Dendritic cell treated with granulocyte-macrophage colony-stimulating factor and Interleukin-4, amounts not matched to agents 40 ng/mL and 50 ng/mL, for 4 days (primary cell): Measurements from ENCODE around the gene ADAMTS17.

Source experiments
- H3K27ac Mint-ChIP-seq: one replicate; pipeline ENCODE4 v1.8.0; 2022; ENCODE audit warnings: mild to moderate bottlenecking, mixed read lengths
- H3K27me3 Mint-ChIP-seq: one replicate; pipeline ENCODE4 v1.8.0; 2022; ENCODE audit warnings: mild to moderate bottlenecking, mixed read lengths
- H3K36me3 Mint-ChIP-seq: one replicate; pipeline ENCODE4 v1.8.0; 2022; ENCODE audit warnings: low read depth, mixed read lengths
- H3K4me1 Mint-ChIP-seq: one replicate; pipeline ENCODE4 v1.8.0; 2022; ENCODE audit warnings: low read depth, mixed read lengths
- H3K4me3 Mint-ChIP-seq: one replicate; pipeline ENCODE4 v1.8.0; 2022; ENCODE audit warnings: mild to moderate bottlenecking, moderate library complexity, mixed read lengths
- H3K9me3 Mint-ChIP-seq: one replicate; pipeline ENCODE4 v1.8.0; 2022; ENCODE audit warnings: mixed read lengths
- intact Hi-C: fragments of 100-400 bp; cut with micrococcal nuclease; formaldehyde crosslinking; loops from one replicate; pipeline ENCODE4 v1.15.0; 2022

ADAMTS17 gene

DNA sequence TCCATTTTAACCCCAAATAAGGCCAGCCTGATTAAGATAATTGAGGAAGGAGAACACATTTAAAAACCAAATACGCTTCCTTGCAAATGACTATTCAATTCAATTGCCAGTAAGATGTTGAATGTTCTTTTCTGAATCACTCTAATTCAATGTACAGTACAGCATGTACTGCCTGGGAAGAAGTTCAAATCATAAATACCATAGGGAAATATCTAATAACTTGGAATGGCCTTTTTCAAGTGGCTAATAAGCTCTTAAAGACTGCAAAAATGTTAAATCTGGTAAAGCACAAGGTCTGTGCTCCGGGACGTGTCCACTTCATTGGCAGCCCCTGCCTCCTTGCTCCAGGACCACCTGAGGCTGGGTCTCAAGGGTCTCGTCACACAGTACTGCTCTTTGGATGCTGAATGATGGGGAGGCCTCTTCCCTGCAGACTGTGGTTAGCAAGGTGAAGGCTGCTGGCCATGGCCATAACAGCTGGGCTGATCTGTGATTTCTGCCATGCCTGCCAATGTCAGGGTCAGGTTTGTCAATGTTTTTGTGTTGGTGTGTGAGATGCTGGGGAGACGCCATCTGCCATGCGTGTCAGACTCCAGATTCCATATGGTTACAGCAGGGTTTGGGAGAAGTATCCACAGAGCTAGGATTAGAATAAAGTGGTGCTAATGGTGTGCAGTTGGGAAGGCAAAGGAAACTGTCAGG, 300.5 kb downstream of the ADAMTS17 start:
- Mint-ChIP-seq H3K4me1 (no peaks in the 10 kb centered on the region), H3K4me3 (no peak overlapping the region), H3K9me3 (no peaks in the 10 kb centered on the region), H3K27ac (no peak overlapping the region), H3K36me3 (no peaks in the 10 kb centered on the region), H3K27me3 (no peaks in the 10 kb centered on the region)
- intact Hi-C loops, result no loop called here

DNA sequence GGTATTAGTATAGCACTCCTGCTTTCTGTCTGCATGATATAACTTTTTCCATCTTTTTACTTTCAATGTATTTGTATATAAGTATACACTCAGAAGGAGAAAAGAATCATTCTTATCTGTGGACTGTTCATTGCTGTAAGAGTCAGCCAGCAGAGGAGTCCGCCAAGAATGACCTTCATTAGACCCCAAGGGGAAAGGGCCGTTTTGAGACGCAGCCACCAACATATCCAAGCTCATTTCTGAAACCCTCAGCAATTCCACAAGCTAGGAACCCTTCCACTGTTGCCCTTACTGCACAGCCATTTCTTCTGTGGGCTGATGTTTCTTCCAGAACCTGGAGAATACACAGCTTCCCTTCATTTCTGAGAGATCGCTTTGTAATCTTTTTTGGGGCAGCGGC, 301.8 kb downstream of the ADAMTS17 start:
- H3K27ac Mint-ChIP-seq, result no peak overlapping the region
- H3K9me3 Mint-ChIP-seq, result no peaks in the 10 kb centered on the region
- H3K27me3 Mint-ChIP-seq, result no peaks in the 10 kb centered on the region
- no peaks in the 10 kb centered on the region for H3K4me1 Mint-ChIP-seq
- intact Hi-C loops, result no loop called here
- H3K4me3 Mint-ChIP-seq, result no peak overlapping the region
- H3K36me3 Mint-ChIP-seq, result no peaks in the 10 kb centered on the region

DNA sequence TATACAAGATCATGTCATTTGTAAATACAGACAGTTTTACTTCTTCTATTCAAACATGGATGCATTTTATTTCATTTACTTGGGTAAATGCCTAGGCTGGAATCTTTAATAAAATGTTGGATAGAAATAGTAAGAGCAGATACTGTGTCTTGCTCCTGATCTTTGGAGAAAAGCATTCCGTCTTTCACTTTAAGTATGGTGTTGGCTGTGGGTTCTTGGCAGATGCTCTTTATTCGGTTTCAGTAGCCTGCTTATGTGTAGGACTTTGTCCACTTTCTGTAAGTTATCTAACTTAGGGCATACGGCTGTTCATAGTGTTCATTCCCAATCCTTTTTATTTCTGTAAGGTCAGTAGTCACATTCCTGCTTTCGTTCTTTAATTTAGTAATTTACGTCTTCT, 303.0 kb downstream of the ADAMTS17 start:
- Mint-ChIP-seq H3K27me3 (no peaks in the 10 kb centered on the region), H3K36me3 (no peaks in the 10 kb centered on the region), H3K27ac (no peak overlapping the region), H3K4me3 (no peak overlapping the region), H3K9me3 (no peaks in the 10 kb centered on the region), H3K4me1 (no peaks in the 10 kb centered on the region)
- intact Hi-C loops, result no loop called here

DNA sequence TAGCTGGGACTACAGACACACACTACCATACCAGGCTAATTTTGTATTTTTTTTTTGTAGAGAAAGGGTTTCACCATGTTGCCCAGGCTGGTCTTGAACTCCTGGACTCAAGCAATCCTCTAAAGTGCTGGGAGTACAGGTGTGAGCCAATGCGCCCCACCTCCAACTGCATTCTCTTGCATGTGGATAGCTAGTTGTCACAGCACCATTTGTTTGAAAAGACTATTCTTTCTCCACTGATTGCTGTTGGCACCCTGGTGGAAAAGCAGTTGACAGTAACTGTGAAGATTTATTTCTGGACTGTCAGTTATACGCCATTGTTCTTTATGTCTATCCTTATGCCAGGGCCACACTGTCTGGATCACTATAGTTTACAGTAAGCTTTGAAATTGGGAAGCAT, 303.9 kb downstream of the ADAMTS17 start:
- intact Hi-C loops, result no loop called here
- no peaks in the 10 kb centered on the region for H3K9me3 Mint-ChIP-seq
- no peak overlapping the region for H3K4me3 Mint-ChIP-seq
- H3K4me1 Mint-ChIP-seq, result no peaks in the 10 kb centered on the region
- H3K27ac Mint-ChIP-seq, result no peak overlapping the region
- H3K36me3 Mint-ChIP-seq, result no peaks in the 10 kb centered on the region
- no peaks in the 10 kb centered on the region for H3K27me3 Mint-ChIP-seq

DNA sequence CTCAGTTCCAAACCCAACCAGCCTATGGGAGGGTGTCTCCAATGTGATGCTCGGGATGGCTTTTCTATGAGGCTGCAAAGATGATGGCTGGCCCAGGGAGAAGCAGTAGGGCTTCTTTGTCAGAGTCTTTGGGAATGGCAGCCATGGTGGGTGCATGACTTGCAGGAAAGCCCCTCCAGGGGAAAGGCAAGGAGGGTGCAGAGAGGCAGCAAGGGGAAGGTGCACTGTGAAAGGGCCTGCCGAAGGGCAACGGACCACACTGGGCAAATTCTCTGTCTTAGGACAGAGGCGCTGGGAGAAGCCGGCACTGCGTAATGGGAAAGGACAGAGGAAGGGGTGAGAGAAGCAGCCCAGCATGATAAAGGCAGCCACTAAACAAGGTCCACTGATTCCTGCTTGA, 305.8 kb downstream of the ADAMTS17 start:
- intact Hi-C loops, result no loop called here
- Mint-ChIP-seq H3K9me3 (no peaks in the 10 kb centered on the region), H3K27ac (no peak overlapping the region)

DNA sequence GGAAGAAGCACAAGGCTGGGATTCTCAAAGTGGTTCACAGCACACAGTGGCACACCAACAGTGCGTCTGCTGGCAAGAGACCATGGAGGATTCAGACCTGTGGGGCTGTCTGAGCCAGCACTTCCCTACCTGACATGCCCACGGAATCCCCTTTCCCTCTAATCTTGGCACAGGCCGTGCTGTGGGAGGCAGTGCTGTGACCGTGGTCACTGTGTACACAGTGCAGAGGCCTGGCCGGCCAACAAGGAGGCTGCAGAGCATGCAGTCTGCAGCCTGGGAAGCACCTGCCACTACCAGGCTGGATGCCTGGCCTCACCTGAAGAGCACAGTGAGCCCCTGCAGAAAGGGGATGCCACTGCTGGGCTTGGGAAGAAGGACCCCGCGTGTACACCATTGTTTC, 307.6 kb downstream of the ADAMTS17 start:
- intact Hi-C loops, result no loop called here
- Mint-ChIP-seq H3K36me3 (no peaks in the 10 kb centered on the region), H3K4me1 (no peaks in the 10 kb centered on the region), H3K27ac (no peak overlapping the region), H3K27me3 (no peaks in the 10 kb centered on the region), H3K9me3 (peaks cover 2% of the 10 kb centered on the region), H3K4me3 (no peak overlapping the region)

More for the DNA sequence above, 305.8 kb downstream of the ADAMTS17 start:
- H3K4me3 Mint-ChIP-seq, result no peak overlapping the region
- no peaks in the 10 kb centered on the region for H3K36me3 Mint-ChIP-seq
- no peaks in the 10 kb centered on the region for H3K27me3 Mint-ChIP-seq
- no peaks in the 10 kb centered on the region for H3K4me1 Mint-ChIP-seq

DNA sequence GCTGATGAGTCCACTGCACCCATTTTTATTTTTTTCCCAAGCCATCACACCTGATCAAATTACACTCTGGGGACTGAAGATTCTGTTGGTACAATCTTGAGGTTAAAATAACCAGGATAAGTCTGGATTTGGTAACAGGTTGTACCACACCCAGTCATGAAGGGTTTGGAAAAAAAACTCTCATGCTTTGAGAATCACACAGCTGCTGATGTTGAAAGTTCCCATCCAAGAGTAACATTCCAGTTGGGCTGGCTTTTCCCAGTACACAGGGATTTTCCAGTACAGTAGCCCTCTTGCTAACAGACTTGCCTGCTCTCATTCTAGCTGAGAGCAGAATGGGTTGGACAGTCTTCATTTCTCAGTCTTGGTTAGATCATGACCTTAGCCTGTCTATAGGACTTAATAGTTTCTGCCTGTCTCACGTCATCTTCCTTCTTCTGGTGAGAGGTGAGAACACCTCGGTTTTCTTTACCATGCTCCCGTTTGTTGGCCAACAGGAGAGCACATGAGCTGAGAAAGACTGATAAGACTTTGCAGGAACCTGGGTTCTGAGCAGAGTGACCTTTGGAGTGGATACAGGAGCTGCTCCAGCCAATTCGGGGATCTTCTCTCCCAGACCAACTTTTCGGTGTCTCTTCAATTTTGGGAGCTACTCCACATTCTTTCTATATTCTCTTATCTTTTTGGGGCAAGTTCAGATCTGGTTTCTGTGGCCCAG, 308.5 kb downstream of the ADAMTS17 start:
- H3K27ac Mint-ChIP-seq, result no peak overlapping the region
- no peak overlapping the region for H3K4me3 Mint-ChIP-seq
- no peaks in the 10 kb centered on the region for H3K4me1 Mint-ChIP-seq
- intact Hi-C loops, result no loop called here
- no peaks in the 10 kb centered on the region for H3K27me3 Mint-ChIP-seq
- peaks cover 11% of the 10 kb centered on the region for H3K9me3 Mint-ChIP-seq
- no peaks in the 10 kb centered on the region for H3K36me3 Mint-ChIP-seq

DNA sequence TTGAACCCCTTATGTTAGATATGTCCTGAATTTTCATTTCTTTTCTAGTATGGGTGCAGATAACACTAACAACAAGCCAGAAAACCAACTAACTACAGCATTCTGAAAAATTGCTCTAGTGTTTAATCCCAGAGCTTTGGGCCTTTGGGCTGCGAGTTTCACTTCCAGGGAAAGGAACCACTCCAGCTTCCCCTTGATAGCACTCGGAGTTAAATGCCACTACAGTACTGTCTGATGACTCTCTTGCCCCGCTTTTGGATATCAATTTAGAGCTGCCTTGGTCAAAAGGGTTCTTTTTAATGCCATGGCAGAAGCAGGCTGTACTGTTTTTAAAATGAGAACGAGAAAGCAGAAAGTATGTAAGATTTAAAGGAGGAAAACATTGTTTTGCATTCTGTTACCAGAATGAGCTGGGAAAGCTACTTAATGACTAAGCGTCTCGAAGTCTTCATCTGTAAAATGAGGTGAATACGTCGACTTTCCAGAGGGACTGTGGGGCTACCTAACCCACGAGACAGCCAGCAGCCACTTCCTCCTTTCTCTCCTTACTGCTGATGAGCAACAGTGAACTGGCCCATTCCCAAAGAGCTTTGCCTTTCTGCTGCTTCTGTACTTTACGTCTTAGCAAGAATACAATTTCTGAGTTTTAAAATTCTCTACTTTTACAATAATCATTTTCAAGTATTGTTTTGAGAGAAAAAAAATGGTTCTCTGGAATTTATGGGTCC, 309.3 kb downstream of the ADAMTS17 start:
- Mint-ChIP-seq H3K9me3 (peaks cover 19% of the 10 kb centered on the region), H3K27me3 (no peaks in the 10 kb centered on the region), H3K27ac (no peak overlapping the region), H3K4me1 (no peaks in the 10 kb centered on the region), H3K4me3 (no peak overlapping the region), H3K36me3 (no peaks in the 10 kb centered on the region)
- intact Hi-C loops, result no loop called here

DNA sequence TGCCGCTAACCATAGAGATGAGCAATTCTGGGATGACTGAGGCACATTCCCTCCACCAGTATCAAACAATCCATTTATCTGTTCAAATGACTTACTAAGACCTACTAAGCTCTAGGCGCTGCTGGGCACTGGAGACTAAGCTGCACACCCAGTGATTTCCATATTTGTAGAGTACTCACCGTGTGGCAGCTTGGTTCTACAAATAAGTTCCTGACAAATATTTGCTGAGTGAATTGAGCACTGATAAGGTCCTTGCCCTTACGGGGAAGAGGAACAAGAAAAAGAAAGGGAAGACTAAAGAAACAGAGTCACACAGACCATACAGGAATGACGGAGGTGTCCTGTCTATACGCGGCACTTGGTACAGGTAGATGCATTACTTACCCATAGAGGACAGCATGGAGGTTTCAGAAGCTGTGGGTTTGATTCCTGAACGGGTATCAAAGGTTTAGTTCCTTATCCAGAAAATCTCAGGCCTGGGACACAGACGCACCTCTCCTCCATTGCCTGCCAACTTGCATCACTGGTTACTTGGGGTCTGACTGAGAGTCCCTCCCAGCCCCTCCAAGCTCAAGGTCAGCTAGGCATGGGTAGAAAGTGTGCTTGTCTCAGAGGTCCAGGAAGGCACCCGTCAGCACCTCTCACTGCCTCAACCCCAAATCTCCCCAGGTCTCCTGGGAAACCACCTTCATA, 310.0 kb downstream of the ADAMTS17 start:
- Mint-ChIP-seq H3K27ac (no peak overlapping the region), H3K4me3 (no peak overlapping the region), H3K36me3 (no peaks in the 10 kb centered on the region), H3K4me1 (no peaks in the 10 kb centered on the region), H3K27me3 (no peaks in the 10 kb centered on the region), H3K9me3 (peaks cover 26% of the 10 kb centered on the region)
- intact Hi-C loops, result no loop called here

DNA sequence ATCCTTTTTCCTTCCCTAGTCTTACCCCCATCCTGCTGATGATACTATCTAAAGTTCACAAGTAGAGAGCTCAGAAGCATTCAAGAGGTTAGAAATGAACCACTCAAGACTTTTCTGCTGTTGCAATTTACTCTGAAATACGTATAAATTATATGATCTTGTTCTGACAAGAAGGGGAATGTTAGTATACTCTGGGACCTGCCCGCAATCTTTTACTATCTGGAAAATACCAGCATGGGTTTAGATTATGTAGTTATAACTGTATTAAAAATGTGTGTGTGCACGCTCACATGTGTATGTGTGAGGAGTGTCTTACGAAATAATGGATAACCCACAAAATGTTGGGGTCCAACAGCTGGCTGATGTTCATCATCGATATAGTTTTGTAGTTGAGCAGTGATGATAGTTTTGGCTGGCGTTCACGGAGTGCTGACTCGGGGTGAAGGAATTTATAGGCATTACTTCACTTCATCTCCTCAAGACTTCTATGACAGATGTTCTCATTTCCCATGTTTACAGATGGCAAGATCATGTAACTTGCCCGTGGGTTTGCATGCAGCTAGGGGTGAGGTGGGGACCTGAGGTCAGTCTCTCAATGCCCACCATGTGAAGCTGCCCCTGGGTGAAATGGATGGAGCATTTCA, 311.1 kb downstream of the ADAMTS17 start:
- Mint-ChIP-seq H3K27me3 (no peaks in the 10 kb centered on the region), H3K9me3 (peaks cover 29% of the 10 kb centered on the region), H3K4me1 (no peaks in the 10 kb centered on the region), H3K36me3 (no peaks in the 10 kb centered on the region), H3K27ac (no peak overlapping the region), H3K4me3 (no peak overlapping the region)
- intact Hi-C loops, result no loop called here

DNA sequence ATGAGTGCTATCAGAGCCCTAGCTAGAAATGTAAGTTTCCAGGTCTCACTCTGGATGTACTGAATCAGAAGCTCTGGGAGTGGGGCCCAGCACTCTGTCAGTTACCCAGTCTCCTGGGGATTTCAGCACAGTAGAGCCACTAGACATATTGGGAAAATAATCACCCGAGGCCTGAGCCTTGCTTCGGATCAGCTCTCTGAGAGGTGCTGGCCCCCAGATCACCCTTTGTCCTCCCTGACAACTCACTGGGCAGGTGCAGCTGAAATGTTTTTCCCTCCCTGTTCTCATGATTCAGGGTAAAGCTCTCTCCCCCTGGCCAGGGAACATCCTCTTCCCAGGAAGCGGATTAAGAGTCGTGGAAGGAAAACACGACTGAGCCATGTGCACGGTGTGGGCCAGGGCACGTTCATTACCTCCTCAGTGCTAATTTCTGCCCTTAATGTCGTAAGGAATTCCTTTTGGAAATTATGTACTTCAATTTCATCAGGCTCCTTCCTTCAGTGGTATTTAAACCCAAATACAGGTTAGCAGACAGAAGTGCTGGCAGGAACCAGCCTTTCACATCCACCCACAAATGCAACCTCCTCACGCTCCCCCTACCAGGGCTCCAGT, 311.8 kb downstream of the ADAMTS17 start:
- H3K36me3 Mint-ChIP-seq, result no peaks in the 10 kb centered on the region
- intact Hi-C loops, result no loop called here

DNA sequence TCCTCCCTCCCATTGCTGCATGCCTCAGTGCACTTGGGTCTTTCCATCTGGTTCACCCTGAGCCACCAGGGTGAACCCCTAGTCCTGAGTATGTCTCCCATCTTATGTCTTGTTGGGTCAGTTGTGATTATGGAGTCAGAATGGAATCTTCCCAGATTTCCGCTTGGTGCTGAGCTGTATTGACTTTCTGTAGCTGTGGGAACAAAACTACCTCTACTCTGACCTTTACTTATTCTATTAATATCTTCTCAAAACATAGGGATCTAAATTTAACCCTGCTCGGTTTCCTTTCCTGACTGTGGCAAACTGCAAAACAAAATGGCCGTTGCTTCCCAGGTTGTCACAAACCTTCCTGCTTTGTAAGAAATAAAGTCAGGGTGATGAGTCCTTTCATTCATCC, 312.7 kb downstream of the ADAMTS17 start:
- Mint-ChIP-seq H3K4me3 (no peak overlapping the region), H3K4me1 (no peaks in the 10 kb centered on the region), H3K27ac (no peak overlapping the region), H3K36me3 (no peaks in the 10 kb centered on the region), H3K9me3 (peaks cover 29% of the 10 kb centered on the region), H3K27me3 (no peaks in the 10 kb centered on the region)
- intact Hi-C loops, result no loop called here

More for the DNA sequence above, 311.8 kb downstream of the ADAMTS17 start:
- Mint-ChIP-seq H3K27ac (no peak overlapping the region), H3K27me3 (no peaks in the 10 kb centered on the region), H3K9me3 (peaks cover 29% of the 10 kb centered on the region), H3K4me3 (no peak overlapping the region), H3K4me1 (no peaks in the 10 kb centered on the region)

DNA sequence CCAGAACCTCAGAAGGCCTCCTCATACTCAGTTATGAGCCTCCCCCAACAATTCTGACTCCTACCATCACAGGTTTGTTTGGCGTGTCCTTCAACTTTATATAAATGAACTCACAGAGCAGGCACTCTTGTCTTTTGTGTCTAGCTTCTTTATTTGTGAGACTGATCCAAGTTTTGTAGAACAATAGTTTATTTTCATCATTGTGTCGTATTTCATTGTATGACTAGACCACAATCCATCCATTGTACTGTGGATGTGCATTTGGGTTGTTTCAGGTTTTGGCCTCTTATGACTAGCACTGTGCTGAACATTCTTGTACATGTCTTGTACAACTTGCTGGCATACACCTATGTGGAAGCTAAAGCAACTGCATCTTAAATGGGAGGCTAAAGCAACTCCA, 315.7 kb downstream of the ADAMTS17 start:
- intact Hi-C loops, result no loop called here
- Mint-ChIP-seq H3K9me3 (peaks cover 29% of the 10 kb centered on the region), H3K4me3 (no peak overlapping the region), H3K27me3 (no peaks in the 10 kb centered on the region), H3K27ac (no peak overlapping the region), H3K36me3 (no peaks in the 10 kb centered on the region), H3K4me1 (no peaks in the 10 kb centered on the region)
